HG03439 (cell line): ENCODE results near the gene ASTL.
"Not testable (repeated sequence)": the region's sequence is repeated elsewhere in the genome, so short reads cannot be mapped to it uniquely, and the experiment has no call there.

ENCODE experiments used
- ATAC-seq: cut with Tn5 transposase; IDR thresholded peaks from one replicate; pipeline ENCODE4 v1.9.1; 2021; ENCODE audit warnings: mild to moderate bottlenecking, moderate library complexity; ENCODE audit not compliant: unreplicated experiment

Gene ASTL

DNA sequence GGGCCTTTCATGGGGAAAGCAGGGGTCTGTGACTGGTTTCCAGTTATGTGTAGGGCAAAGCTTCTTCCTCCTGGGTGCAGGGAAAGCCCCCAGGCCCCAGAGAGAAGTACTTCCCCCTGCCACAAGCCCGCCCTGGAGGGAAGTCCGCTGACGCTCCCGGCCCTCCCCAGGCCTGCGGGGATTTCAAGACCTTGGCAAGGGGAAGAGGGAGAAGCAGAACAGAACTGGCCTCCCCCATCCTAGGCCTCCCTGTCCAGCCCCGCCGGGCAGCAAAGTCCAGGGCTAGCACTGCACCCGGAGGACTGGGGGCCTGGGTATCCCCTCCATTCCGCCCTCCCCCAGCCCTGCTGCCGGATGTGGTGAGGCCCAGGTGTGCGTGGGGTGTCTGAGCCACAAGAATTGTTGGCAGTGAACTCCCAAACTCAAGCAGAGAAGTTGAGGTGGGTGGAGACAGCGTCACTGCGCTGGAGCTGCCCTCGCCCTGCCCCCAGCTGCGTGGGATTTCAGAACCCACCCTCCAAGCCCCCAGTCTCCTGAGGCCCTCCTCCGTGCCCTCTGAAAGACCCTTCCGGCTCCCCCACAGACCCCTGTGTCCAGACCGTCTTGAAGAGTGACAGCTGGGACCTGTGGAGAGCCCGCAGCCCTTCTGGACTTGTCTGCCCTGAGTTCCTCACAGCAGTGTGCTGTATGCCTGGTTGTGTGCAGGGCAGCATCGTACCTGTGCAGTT, 8.0 kb upstream of the ASTL start:
- ATAC-seq = peak; percentile 34

DNA sequence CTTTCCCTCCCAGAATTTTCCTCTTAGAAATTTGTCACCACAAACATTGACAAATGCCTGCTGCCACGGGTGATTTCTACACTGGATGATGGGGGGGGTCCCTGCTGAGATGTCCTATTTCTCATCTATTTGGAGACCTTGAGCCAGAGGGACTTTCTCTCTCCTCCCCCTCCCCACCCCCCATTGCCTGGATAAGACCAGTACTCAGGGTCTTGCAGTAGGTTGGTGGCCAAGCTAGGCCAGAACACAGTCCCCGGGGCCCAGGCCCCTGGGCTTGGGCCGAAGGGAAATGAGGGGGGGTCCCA, 7.5 kb upstream of the ASTL start:
- ATAC-seq = no peak

DNA sequence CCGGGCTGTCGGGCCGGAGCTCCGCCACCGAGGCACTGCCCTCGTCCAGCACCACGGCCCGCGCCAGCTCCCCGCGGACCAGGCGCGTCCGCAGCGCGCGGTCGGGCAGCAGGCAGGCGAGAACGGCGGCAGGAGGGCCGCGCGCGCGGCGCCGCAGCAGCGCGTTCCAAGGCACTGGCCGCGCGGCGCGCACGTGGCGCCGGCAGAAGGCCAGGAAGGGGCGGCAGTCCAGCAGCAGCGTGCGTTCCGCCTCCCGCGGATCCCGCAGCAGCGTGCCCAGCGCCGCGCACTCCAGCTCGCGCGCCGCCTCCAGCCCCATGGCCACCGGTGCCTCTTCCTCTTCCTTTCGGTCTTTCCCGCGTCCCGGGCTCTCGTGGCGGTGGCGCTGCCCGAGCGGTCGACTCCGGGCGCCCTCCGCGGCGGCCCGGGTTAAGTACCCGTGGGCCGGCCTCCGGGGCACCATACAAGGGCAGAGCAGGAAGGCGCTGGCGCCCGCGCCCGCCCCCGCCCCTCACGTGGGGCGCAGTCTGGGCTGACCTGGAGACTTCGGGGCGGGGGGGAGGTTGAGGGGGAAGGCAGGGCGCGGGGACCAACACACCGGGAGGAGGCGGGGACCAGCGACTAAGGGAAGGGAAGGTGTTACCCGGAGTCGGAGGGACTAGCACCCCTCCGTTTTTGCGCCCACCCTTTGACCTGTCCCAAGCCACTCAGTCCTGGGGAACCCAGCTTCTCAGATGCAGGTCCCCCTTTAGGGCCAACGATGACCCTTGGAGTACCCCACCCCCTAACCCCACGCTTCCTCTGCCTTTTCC, 6.9 kb upstream of the ASTL start, which contains the start of gene DUSP2:
DUSP2 (minus strand) TSS at position 405 of the 812 bp plus-strand sequence; CDS start at position 319, 86 bp downstream.
- peak; percentile 50 for ATAC-seq

DNA sequence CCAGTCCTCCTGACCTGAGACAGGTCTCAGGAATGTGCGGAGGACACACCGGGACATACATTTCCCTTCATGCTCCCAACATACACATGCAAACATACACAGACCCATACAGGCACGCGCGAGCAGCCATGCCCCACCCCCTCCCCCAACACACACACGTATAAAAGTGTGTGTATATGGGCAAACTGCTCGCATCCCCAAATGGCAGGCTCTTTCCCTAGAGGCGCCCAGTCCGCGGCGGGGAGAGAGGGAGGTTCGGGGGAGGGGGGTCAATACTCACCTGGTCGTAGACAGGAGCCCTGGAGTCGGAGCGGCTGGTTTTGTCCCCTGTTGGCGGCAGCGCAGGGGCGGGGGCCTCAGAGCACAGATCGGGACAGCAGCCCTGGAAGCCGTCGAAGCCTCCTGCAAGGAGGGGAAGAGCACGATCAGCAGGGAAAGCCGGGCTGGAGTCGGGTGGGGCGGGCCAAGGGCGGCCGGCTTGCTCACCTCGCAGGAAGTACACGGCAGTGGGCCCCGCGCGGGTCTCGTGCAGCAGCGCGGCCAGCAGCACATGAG, 6.3 kb upstream of the ASTL start:
- peak; percentile 0 for ATAC-seq

DNA sequence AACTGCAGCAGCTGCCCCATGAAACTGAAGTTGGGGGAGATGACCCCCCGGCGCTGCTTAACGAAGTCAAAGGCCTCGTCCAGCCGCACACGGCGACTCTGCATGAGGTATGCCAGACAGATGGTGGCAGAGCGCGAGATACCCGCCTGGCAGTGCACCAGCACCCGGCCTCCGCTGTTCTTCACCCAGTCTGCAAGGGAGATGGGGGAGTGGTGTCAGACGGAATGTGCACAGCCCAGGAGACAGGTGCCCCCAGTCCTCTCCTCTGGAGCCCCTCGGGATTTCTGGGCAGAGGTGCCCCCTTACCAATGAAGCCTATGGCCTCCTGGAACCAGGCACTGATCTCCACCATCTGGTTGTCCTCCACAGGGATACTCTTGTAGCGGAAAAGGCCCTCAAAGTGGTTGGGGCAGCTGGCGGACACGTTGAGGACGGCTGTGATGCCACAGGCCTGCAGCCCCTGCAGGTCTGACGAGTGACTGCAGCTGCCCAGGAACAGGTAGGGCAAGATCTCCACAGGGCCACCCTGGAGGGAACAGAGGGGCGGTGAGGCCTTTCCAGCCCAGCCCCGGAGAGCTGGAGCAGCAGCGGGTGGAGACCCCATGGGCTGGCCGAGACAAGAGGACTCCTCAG, 5.7 kb upstream of the ASTL start:
- ATAC-seq = no peak

DNA sequence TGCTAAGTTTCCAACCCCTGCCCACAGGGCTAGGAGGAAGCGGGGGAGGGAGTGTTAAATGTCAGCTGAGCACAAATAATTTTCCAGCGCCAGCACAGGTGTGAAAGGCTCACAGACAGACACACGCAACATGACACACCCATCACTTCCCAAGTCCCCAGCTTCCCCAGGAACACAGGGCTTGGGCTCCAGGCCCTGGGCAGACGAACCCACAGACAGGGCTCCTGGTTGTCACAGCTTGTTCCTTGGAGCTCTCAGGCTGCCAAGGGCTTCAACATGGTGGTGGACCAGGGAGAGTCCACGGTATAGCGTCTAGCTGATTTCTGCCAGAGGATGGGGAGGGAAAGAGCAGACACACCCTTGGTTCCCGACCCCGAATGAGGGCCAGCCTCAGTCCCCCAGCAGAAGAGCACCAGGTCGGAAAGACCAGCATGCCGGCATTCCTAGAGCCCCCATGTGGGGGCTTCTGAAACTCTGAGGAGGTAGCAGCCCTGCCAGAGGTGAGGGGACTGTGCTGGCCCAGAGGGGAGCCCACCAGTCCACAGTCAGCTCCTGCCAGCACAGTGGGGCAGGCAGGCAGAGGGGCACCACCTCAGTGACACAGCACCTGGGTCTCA, 5.0 kb upstream of the ASTL start:
- ATAC-seq = no peak

DNA sequence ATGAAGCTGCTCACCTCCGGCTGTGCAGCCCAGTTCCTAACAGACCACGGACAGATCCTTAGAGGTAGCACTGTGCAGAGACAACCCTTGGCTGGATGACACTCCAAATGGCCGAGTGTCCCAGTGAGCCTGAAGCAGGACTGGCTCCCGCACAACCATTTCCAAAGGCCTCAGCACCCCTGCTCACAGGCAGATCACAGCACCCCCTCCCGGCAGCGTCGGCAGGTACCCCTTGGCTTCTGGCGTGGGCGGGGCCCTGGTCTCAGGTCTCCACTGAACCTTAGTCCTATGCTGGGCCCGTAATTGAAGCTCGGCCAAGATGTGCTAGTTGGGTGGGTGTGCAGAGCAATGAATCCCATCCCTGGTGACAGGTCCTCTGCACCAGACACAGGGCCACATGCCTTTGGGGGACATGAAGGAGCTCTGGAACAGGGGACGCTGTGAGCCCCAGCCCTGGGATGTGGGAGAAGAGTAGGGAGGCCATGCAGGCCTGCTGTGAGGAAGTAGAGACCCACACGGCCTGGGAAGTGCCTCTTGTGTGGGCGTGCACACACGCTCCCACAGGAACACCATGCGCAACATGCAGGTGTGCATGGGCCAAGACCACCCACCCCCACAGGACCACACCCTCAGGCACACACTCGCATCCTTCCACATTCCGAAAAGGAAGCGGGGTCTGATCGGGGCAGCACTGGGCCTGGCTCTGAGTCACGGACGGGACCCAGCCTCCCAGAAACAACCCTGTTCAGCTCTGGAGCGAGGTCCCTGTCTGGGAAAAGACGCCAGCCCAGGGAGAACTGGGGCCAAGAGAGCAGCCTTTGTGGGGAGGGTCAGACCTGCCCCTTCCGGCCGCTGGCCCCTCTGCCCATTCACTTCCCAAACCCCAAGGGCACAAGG, 4.2 kb upstream of the ASTL start:
- ATAC-seq = no peak

DNA sequence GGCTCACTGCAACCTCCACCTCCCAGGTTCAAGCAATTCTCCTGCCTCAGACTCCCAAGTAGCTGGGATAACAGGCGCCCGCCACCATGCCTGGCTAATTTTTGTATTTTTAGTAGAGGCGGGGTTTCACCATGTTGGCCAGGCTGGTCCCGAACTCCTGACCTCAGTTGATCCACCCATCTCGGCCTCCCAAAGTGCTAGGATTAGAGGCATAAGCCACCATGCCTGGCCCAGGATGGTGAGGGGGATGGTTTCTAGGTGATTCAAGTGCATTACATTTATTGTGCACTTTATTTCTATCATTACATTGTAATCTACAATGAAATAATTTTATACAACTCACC, 3.3 kb upstream of the ASTL start:
- ATAC-seq = not testable (repeated sequence)

DNA sequence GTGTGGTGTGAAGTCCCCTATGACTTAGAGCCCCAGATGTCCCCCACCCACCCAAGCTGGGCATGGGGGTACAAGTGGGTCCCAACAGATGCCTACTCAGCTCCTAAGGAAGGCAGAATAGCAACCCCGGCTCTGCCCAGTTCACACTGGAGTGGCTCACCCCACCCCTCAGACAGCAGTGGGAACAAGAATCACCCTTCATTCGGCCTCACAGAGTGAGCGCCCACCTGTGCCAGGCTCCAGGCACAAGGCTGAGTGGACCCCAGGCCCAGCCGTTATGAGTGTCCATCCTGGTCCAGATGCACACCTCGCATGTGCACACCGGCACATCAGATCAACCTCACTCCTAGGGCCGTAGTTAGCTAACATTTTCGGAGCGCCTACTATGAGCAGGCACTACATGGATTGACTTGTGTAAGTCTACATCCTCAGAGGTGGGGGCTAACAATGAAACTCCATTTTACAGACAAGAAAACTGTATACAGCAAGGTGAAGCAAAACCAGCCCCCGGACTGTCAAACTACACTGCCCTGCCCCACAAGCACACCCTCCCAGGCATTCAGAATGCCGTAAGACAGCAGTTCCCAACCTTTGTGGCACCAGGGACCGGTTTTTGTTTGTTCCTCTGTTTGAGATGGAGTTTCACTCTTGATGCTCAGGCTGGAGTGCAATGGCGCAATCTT, 2.8 kb upstream of the ASTL start:
- ATAC-seq = no peak

DNA sequence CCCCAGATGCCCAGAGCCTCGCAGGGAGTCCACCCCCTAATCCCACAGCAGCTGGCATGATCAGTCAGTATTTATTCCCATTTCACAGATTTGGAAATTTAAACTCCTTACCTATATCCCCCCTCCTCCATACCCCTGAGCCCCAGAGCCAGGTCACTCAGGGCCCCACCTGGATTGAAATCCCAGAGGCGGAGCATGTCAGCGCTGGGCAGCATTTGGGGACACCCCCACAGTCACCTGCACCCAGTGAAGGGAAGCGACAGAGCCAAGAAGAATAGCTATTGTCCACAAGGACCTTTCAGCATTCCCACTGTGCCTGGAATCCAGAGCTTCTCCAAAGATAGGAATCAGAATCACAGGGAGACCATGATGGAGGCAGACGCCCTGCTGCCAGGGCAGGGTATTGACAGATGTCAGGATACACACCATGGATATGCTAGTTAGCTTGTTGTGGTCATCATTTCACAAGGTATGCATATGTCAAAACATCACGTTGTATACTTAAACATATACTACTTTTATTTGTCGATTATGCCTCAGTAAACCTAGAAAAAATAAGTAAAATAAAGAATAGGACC, 968 bp upstream of the ASTL start:
- ATAC-seq = no peak

DNA sequence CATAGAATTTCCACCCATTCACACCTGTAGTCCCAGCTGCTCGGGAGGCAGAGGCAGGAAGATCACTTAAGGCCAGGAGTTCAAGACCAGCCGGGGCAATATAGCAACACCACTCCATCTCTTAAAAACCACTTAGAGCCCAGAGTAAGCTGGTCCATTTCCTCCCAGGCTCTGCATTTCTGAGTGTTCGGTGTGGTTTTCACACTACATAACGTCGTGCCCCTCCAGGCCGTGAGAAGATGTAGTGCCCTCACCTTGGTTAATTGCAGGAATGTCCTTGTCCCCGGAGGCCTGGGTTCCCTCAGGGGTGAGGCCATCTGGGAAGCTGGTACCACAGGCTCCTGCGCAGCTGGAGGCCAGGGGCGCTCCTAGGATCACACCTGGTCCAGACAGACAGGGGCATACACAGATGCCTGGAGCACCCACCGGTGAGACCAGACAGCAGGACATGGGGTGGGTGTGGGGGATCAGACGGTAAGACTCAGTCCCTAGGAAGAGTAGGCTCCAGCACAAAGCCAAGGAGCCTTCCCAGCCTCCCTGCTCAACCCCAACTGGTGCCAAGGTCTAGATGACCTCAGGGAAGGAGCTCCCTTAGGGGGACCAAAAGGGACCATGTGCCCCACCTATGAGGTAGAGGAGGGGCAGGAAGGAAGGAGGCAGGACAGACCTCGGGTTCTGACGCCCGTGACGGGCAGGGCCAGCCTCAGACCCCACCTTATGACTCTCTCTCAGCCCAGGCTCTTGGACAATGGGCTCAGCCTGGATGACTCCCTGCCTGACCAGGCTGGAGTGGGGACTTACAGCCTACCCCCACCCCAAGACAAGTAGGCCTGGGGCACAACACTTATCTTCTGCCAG, 752 bp downstream of the ASTL start:
- ATAC-seq = no peak

DNA sequence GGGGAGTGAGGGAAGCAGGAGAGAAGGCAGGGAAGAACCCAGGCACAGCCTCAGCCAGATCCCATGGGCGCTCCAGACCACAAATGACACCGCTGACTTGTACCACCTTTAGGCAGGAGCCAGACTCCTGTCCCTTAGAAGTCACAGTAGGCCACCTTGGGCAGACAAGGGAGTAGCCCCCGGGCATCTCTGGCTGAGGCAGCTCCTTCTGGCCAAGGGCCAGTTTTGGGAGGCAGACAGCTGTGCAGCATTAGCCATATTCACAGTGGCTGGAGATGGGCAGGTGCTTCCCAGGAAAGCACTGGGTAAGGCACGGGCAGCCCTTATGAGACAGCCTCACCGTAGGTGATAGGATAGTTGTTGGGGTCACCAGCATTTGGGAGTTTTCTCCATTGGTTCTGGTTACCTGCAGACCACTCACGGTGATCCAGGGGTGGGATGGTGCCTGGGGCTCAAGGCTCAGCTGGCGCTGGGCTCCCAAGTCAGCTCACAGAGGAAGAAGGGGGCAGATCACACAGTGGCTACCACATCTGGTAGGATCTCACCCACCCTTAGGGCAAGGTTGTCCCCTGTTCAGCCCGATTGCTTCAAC, 2.1 kb downstream of the ASTL start:
- ATAC-seq = no peak

DNA sequence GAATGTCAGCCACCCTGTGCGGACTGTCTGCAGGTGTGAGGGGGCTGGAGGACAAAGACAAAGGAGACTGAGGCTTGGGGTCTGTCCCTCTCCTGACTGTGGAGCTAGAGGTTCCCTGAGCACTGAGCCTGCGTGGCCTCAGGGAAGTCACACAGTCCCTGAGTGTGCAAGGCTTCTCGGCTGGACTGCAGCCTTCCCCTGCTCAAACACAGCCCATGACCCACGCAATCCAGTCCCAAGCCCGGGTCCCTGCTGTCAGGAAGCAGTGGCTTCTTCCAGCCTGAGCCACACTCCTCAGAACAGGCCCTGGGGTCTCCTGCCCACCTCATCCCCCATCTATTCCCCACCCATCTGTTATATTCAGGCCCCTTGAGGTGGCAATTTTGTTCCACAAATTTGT, 2.7 kb downstream of the ASTL start:
- no peak for ATAC-seq

DNA sequence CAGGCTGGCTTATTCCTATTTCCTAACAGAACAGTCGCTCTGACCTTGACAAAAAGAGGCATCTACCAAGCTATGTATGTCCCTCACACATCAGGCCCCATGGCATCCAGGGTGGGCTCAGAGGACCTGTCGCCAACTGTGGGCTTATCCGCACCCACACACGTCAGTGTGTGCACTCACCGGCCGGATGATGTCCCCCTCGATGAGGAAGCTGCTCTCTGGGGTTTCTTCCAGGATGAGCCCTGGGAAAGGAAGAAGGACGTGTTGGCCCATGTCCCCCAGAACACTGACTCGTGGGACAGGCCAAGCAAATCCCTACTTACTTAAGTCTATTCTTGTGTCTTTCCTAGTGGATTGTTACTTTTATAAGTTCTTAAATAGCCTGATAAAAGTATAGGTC, 3.1 kb downstream of the ASTL start:
- no peak for ATAC-seq

DNA sequence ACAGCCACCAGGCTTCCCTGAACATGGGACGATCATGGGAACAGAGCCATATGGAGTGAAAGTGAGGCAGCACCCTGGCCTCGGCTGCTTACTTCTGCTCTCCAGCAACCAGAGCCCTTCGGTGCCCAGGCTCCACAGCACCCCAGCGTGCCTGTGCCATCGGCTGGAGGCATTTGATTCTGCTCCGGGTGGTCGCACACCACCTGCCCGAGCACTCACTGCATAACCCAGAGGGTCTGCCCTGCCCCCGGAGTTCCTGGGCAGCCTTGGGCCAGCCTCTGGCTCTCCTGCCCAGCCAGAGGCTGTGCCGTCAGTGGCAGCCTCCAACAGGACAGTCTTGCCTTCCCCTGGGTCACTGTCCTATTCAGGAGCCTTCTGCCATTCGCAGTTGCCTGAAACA, 3.9 kb downstream of the ASTL start:
- no peak for ATAC-seq

DNA sequence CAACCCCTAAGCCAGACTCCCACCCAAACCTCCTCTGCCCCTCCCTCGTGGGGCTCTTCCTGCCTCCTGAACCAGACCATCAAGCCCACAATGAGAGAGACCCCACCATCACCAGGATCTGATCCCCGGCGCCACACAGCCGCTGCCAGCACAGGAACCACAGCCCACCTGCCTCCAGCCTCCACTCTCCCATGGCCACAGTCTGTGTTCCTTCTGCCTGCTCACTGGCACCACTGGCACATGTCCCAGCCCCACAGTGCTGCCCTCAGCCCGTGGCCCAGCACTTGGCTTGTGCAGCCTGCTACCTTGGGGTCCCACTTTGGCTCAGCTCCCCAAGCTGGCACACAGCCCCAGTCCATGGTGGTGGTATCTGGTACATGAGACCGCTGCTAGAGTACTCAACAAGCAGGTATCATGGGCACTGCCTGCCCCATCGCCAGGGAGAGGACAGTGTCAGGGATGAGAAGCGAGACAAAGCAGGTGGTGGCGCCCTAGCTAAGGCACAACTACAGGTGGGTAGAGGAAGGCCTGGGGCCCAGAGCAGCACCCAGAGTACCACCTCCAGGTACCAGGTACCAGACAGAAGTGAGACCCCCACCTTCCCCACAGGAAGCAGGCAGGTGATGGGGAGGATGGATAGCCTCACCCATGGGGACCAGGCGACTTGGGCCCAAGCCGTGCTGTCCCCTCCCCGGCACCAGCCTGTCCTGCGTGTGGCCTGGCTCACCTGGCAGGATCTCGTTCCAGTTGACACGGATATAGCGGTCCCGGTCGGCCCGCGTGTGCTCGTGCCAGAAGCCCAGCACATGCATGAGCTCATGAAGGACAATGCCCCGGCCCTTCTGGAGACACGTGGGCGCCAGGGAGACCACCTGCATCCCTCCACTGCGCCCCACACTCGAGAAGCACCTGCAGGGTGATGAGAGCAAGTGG, 6.2 kb downstream of the ASTL start:
- ATAC-seq = no peak

DNA sequence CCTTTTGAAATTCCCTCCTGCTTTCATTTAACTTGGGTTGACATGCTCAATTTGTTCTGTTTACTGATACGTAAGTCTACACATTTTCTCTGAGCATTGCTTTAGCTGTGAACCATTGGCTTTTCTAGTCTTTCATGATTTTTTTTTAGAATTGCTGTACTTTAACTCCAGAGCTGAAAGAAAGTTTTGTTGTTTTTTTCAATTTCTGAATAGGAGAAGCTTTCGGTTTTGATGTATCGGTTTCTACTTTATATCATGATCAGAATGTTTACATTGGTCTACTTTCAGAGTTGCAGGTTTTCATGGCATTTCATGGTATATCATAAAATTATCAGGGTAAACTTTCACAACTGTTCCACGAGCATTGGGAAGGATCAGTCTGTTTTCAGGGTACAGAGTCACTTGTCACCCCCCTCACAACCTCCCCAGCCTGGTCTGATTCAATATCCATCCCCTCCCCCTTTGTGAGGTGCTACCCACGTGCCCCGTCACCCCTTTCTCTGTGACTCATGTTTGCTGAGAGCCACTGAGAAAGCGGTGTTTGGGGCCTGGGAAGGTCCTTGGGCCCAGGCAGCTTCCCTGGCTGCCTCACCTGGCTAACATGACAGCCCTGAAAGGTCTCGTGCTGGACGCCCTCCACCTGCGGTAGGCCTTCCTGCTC, 7.0 kb downstream of the ASTL start:
- ATAC-seq = no peak
